Occipital lobe (tissue), 3 donors: ENCODE measurements around the gene IRF1. TPM values are rescaled to one million over a fixed set of nuclear protein-coding genes. Genes with fewer than 3 reads are reported as not detected.
"Not testable (repeated sequence)": the region's sequence is repeated elsewhere in the genome, so short reads cannot be mapped to it uniquely, and the experiment has no call there.

Source experiments
- DNase-seq: peaks from one replicate; lab custom pipeline; 2025; lab: John Stamatoyannopoulos, UW
- small RNA-seq: library from RNA; depleted of rRNA; stranded (forward); fragments of <200 nt; gene quantifications from one replicate; pipeline ENCODE3, GENCODE V24; 2014
- total RNA-seq: library from RNA; depleted of rRNA; stranded (reverse); fragments of >200 nt; gene quantifications from one replicate; pipeline ENCODE4 v1.2.3, GENCODE V29; 2014

Gene IRF1
- total RNA-seq, 1 donor from 2014 or later: 2.0 TPM

- no peak for DNase-seq
Observed at GRCh38 chr5:132439521-132440089, 51.0 kb downstream of the IRF1 start.

- no peak for DNase-seq
Observed at GRCh38 chr5:132438917-132439316, 51.7 kb downstream of the IRF1 start.

GRCh38 chr5:132438267-132438645 is 52.3 kb downstream of the IRF1 start:
- DNase-seq: not testable (repeated sequence)

GRCh38 chr5:132437604-132438266 is 52.8 kb downstream of the IRF1 start:
- DNase-seq: no peak

GRCh38 chr5:132436936-132437335 is 53.6 kb downstream of the IRF1 start:
- no peak for DNase-seq

- DNase-seq: no peak
Observed at GRCh38 chr5:132435886-132436285, 54.7 kb downstream of the IRF1 start.

- no peak for DNase-seq
Observed at GRCh38 chr5:132435447-132435846, 55.1 kb downstream of the IRF1 start.

- DNase-seq: no peak
Observed at GRCh38 chr5:132434416-132435286, 55.9 kb downstream of the IRF1 start.

- no peak for DNase-seq
Observed at GRCh38 chr5:132433141-132433540, 57.4 kb downstream of the IRF1 start.

- DNase-seq: no peak
Observed at GRCh38 chr5:132431632-132432031, 58.9 kb downstream of the IRF1 start.

Small RNA genes lying within 50 kb of the gene (small RNA-seq; reads per million reads assigned to genes)
- not detected for gene RF00019

Other genes starting within 250 kb of the IRF1 start
- gene PDLIM4, start 233.1 kb downstream of the IRF1 start, total RNA-seq: 3.1 TPM
- gene SLC22A4, start 196.4 kb downstream of the IRF1 start, total RNA-seq: 1.6 TPM
- 10.5 TPM for gene SLC22A5, start 121.1 kb downstream of the IRF1 start, total RNA-seq
- not detected for gene IL5, start 52.7 kb upstream of the IRF1 start, total RNA-seq
- gene RAD50, start 66.2 kb upstream of the IRF1 start, total RNA-seq: 39.3 TPM
- gene IL13, start 167.4 kb upstream of the IRF1 start, total RNA-seq: not detected
- gene IL4, start 183.2 kb upstream of the IRF1 start, total RNA-seq: not detected
- gene KIF3A, start 246.8 kb upstream of the IRF1 start, total RNA-seq: 76.7 TPM